T-helper 17 cell (primary cell): Measurements from ENCODE around the gene ZNF341. TPM values are rescaled to one million over a fixed set of nuclear protein-coding genes. Genes with fewer than 3 reads are reported as not detected.
"Not testable (repeated sequence)": the region's sequence is repeated elsewhere in the genome, so short reads cannot be mapped to it uniquely, and the experiment has no call there.

Experiments used
- ATAC-seq: fragments of 150-1000 bp; cut with Tn5 transposase; 2 replicates; pipeline ENCODE4 v1.10.0; 2021; ENCODE audit warnings: mild to moderate bottlenecking, moderate library complexity
- DNase-seq, 3 donors: peaks; one replicate each; pipeline versions ENCODE4 v3.0.0 to v3.0.0-alpha.2; 2020 to 2021
- H3K9me3 ChIP-seq: one replicate; pipeline ENCODE4 v1.7.0; 2013; ENCODE audit warnings: low read length, mild to moderate bottlenecking; ENCODE audit not compliant: control insufficient read depth, poor library complexity, severe bottlenecking
- H3K27ac Mint-ChIP-seq: one replicate; pipeline ENCODE4 v1.8.0; 2022; ENCODE audit warnings: mild to moderate bottlenecking, moderate library complexity, mixed read lengths
- H3K27me3 Mint-ChIP-seq: one replicate; pipeline ENCODE4 v1.8.0; 2022; ENCODE audit warnings: mixed read lengths
- H3K36me3 Mint-ChIP-seq: one replicate; pipeline ENCODE4 v1.8.0; 2022; ENCODE audit warnings: low read depth, mixed read lengths
- H3K4me1 Mint-ChIP-seq: one replicate; pipeline ENCODE4 v1.8.0; 2022; ENCODE audit warnings: mild to moderate bottlenecking, mixed read lengths
- H3K4me3 Mint-ChIP-seq: one replicate; pipeline ENCODE4 v1.8.0; 2022; ENCODE audit warnings: mild to moderate bottlenecking, moderate library complexity, mixed read lengths
- total RNA-seq, 4 donors: library from RNA in 2 of 4; stranded (reverse) in 2 of 4; gene quantifications; one replicate each; pipeline ENCODE4 v1.2.3 and lab custom pipeline; 2022 to 2026

The ZNF341 gene
- total RNA-seq, 2 donors from 2014 or later, result 4.0 to 4.2 TPM

DNA sequence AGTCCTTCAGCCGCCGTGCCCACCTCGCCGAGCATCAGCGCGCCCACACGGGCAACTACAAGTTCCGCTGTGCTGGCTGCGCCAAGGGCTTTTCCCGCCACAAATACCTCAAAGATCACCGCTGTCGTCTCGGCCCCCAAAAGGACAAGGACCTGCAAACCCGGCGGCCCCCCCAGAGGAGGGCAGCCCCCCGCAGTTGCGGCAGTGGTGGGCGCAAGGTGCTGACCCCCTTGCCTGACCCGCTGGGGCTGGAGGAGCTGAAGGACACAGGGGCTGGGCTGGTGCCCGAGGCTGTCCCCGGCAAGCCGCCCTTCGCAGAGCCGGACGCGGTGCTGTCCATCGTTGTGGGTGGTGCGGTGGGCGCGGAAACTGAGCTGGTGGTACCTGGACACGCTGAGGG, 59.2 kb downstream of the ZNF341 start:
- no peak for ATAC-seq
- H3K27ac Mint-ChIP-seq, result no peak overlapping the region
- H3K36me3 Mint-ChIP-seq, result peaks cover 5% of the 10 kb centered on the region
- DNase-seq, result no peak
- H3K4me1 Mint-ChIP-seq, result peaks cover 17% of the 10 kb centered on the region
- no peaks in the 10 kb centered on the region for H3K27me3 Mint-ChIP-seq
- H3K4me3 Mint-ChIP-seq, result no peak overlapping the region
- no peaks in the 10 kb centered on the region for H3K9me3 ChIP-seq

DNA sequence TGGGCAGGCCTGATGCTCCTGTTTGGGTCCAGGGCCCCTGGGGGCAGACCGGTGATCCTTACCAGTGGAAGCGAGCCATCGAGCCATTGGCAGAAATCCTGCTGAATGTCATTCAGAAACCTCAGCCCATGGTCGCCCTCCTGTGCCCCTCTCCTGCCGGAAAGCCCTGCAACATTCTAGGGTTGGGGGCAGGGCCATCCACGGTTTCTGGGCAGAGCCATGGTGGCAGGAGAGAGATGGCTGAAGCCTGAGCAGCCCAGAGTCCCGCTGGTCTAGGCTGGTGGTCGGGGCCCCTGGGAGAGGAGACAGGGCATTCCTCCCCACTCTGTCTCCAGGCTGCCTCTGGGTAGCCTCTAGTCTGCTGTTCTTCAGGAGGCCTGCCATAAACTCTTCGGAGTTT, 59.7 kb downstream of the ZNF341 start:
- Mint-ChIP-seq H3K4me3 (no peak overlapping the region), H3K36me3 (peaks cover 5% of the 10 kb centered on the region), H3K27me3 (no peaks in the 10 kb centered on the region), H3K4me1 (peaks cover 17% of the 10 kb centered on the region), H3K27ac (no peak overlapping the region)
- no peaks in the 10 kb centered on the region for H3K9me3 ChIP-seq
- DNase-seq, result no peak
- no peak for ATAC-seq

DNA sequence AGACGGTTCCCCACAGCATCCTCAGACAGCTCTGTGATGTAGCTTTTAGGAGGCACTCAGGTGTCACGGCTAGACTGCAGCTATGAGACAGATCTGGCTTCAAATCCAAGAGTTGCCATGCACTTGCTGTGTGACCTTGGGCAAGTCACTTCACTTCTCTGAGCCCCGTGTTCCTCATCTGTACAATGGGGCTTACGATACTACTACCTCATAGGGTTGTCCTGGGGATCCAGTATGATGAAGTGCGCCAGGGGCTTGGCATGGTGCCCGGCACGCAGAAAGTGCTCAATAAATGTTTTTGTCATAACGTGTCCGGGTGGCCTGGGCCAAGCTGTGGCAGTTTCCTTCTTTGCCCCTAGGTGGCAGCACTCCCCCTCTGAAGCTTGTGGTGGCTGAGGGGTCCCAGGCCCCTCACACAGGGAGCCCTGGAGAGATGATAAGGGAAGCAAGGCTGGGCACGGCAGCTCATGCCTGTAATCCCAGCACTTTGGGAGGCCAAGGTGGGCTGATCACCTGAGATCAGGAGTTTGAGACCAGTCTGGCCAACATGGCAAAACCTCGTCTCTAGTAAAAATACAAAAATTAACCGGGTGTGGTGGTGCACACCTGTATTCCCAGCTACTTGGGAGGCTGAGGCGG, 60.3 kb downstream of the ZNF341 start:
- peak in 2 of 3 donors; percentile 26 to 52 for DNase-seq
- ATAC-seq, result peak; percentile 68
- peaks cover 5% of the 10 kb centered on the region for H3K36me3 Mint-ChIP-seq
- H3K27ac Mint-ChIP-seq, result peak overlapping the region; percentile 24
- no peaks in the 10 kb centered on the region for H3K9me3 ChIP-seq
- peaks cover 15% of the 10 kb centered on the region for H3K4me1 Mint-ChIP-seq
- H3K27me3 Mint-ChIP-seq, result no peaks in the 10 kb centered on the region
- no peak overlapping the region for H3K4me3 Mint-ChIP-seq

DNA sequence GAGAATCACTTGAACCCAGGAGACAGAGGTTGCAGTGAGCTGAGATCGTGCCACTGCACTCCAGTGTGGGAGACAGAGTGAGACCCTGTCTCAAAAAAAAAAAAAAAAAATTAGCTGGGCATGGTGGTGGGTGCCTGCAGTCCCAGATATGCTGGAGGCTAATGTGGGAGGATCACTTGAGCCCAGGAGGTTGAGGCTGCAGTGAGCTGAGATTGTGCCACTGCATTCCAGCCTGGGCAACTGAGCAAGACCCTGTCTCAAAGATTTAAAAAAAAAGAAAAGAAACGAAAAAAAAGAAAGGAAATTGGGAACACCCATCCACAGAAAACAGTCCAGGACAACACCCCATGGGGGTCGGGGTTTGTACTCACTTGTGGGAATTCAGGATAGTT, 60.8 kb downstream of the ZNF341 start:
- not testable (repeated sequence) for H3K36me3 Mint-ChIP-seq, H3K27me3 Mint-ChIP-seq, H3K9me3 ChIP-seq, DNase-seq, H3K4me3 Mint-ChIP-seq, ATAC-seq
- Mint-ChIP-seq H3K4me1 (peaks cover 10% of the 10 kb centered on the region), H3K27ac (peak overlapping the region; percentile 24)

DNA sequence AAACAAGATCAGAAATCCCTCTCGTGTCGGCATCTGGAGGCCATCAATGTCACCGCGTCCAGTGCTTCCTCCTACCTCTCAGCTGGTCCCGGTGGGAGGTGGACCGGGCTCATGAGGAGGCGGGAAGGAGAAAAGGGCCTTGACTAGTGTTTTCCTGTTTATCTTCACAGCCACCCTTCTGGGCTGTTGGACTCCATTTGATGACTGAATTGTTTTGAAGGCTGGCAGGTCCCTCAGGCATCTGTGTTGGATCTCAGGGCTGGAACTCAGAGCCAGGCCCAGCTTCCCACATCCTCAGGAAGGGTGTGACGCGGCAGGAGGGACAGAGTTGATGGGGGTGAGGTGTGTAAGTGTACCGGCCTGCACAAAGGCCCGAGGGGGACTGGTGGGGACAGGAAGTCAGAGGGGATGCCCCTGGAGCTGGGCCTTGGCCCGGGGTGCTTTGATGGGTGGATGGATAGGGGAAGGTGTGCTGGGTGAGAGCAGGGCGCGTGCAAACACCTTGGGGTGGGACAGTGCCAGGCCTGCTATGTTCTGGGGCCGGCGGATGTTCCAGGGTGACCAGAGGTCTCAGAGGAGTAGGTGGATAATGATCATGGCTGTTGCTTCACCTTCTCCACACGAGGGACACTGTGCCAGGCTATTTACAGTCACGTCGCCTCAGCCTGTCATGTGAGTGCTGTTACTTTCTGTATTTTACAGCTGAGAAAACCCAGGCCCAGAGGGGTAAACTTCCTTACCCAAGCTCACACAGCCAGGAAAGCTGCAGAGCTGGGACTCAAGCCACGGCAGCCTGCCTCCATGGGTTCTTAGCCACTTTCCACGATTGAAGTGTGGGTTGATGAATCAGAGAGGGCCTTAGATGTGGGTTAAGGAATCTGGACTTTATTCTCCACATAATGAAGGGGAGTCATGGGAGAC, 61.5 kb downstream of the ZNF341 start:
- Mint-ChIP-seq H3K4me1 (peaks cover 6% of the 10 kb centered on the region), H3K36me3 (peaks cover 5% of the 10 kb centered on the region), H3K4me3 (no peak overlapping the region), H3K27me3 (no peaks in the 10 kb centered on the region), H3K27ac (peak overlapping the region; percentile 24)
- H3K9me3 ChIP-seq, result no peaks in the 10 kb centered on the region
- ATAC-seq (no peak), DNase-seq (no peak)

DNA sequence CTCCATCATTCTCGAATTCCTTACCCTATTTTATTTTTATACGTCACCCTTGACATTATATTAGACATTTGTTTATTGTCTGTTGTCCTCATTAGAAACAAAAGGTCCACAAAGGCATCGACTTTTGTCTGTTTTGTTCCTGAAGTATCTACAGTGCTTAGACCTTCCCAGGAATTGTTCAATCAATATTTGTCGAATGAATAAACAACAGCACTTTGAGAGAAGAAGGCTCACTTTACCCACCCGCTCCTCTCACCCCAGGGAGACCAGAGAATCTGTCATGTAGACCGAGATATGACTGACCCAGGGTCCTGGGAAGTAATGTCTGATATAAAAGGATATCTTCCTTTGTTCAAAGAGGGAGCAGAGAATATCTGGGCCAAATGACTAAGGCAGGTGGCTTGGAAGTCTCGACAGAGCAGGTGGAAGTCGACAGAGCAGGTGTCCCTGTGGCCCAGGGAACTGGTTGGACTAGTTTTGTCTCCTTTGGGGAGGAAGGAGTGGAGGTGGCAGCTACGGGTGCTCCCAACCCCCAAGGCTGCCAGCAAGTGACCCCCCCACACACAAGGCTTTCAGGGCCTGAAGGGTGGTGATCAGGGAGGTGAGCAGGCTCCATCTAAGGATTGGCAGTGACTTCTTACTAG, 64.6 kb downstream of the ZNF341 start:
- no peak for DNase-seq
- no peaks in the 10 kb centered on the region for H3K9me3 ChIP-seq
- Mint-ChIP-seq H3K27me3 (no peaks in the 10 kb centered on the region), H3K4me3 (no peak overlapping the region), H3K27ac (no peak overlapping the region), H3K36me3 (no peaks in the 10 kb centered on the region), H3K4me1 (peaks cover 4% of the 10 kb centered on the region)
- no peak for ATAC-seq

DNA sequence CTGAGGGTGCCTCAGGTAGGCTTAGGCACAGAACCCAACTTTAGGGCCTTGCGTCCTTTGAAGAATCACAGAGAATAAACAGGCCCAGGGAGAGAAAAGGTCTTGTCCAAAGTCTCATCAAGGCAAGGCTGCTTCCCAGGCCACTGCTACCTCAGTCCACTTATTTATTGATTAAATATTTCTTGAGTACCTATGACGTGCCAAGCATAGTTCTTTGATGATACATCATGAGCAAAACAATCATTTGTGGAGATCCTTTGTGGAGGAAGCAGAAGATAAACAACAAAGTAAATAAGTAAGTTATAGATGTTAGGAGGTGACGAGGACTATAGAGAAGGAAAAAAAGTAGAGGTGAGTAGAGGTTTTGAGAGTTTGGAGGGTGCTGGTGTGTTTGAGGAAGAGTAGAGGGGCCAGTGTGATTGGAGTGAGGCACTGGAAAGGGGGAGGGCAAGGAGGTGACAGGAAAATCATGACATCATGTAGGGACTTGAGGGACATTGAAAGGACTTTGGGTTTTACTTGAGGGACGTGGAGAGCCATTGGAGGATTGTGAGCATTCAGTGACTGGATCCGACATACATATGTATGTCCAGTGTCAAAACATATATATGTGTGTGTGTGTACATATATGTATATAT, 65.2 kb downstream of the ZNF341 start:
- H3K9me3 ChIP-seq, result no peaks in the 10 kb centered on the region
- H3K36me3 Mint-ChIP-seq, result no peaks in the 10 kb centered on the region
- no peak overlapping the region for H3K4me3 Mint-ChIP-seq
- ATAC-seq (no peak), DNase-seq (no peak)
- no peaks in the 10 kb centered on the region for H3K27me3 Mint-ChIP-seq
- peaks cover 4% of the 10 kb centered on the region for H3K4me1 Mint-ChIP-seq
- H3K27ac Mint-ChIP-seq, result no peak overlapping the region

DNA sequence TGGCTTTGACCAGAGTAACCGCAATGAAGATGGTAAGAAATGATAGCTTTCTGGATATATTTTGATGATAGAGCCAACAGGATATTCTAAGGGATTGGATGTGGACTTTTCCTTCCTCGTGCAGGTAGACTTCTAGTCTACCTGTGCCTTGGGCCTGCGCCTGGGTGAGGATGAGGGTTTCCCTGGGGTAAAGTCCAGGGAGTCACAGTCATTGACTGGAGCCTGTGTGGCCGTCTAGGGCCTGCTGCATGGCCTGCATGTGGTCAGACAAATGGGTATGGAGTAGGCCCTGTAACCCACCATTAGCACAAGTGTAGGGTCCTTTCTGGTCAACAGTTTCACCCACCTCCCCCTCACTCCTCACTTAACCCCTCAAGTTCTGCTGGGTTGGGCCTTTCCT, 66.6 kb downstream of the ZNF341 start:
- Mint-ChIP-seq H3K4me3 (no peak overlapping the region), H3K27ac (peak overlapping the region; percentile 11), H3K36me3 (no peaks in the 10 kb centered on the region), H3K4me1 (no peaks in the 10 kb centered on the region), H3K27me3 (no peaks in the 10 kb centered on the region)
- ATAC-seq, result no peak
- no peaks in the 10 kb centered on the region for H3K9me3 ChIP-seq
- DNase-seq, result no peak

DNA sequence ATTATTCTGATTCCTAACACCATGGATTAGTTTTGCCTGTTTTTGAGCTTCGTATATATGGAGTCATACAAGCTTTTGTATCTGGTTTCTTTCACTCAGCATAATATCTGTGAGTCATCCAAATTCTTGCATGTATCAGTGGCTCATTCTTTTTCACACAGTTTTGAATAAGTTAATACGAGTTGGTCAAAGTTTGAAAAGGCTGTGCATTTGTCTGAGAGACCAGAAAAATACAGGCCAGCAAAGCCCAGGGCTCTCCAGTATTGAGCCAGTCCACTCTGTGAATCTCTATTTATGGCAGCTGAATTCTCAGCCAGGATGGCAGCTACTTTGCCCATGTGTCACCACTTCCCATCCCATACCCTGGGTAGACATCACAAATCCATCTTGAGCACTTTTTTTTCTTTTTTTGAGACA, 72.1 kb downstream of the ZNF341 start:
- H3K9me3 ChIP-seq, result no peaks in the 10 kb centered on the region
- Mint-ChIP-seq H3K36me3 (no peaks in the 10 kb centered on the region), H3K27me3 (no peaks in the 10 kb centered on the region), H3K4me1 (peaks cover 2% of the 10 kb centered on the region), H3K4me3 (no peak overlapping the region), H3K27ac (no peak overlapping the region)
- ATAC-seq (no peak), DNase-seq (no peak)

DNA sequence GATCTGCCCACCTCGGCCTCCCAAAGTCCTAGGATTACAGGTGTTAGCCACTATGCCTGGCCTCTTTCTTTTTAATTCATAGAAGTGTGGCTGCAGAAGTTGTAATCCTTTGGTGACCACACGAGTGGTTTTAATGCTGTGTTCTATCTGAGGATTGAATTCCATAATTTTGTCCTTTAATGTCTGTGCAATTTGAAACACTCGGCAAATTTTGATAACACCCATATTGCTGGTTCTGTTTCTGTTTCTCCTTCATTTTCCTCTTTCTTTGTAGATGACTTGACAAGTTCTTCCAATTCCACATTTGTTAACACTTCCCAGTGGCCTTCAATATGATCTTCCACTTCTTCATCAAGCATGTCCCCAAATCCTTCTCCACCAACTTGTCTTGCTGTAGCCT, 76.6 kb downstream of the ZNF341 start:
- DNase-seq (no peak), ATAC-seq (no peak)
- H3K4me1 Mint-ChIP-seq, result peaks cover 20% of the 10 kb centered on the region
- no peak overlapping the region for H3K27ac Mint-ChIP-seq
- no peaks in the 10 kb centered on the region for H3K27me3 Mint-ChIP-seq
- H3K36me3 Mint-ChIP-seq, result peaks cover 3% of the 10 kb centered on the region
- H3K9me3 ChIP-seq, result no peaks in the 10 kb centered on the region
- no peak overlapping the region for H3K4me3 Mint-ChIP-seq

DNA sequence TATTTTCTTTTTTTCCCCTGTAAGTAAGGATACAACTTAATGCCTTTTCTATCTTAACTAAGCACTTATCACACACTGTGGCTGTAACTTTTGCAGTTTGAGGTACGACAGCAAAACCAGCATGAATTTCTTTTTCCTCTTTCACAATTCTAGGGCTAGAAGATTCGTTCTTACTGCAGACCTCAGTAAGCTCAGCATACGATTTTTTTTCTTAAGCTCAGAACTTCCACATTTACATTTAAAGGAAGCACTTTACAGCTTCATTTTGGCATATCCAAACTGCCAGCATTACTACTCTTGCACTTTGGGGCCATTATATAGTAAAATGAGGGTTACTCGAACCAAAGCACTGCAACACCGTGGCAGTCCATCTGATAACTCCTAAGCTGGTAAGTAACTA, 78.5 kb downstream of the ZNF341 start:
- Mint-ChIP-seq H3K27ac (peak overlapping the region; percentile 96), H3K4me1 (peaks cover 35% of the 10 kb centered on the region), H3K27me3 (no peaks in the 10 kb centered on the region), H3K36me3 (peaks cover 6% of the 10 kb centered on the region), H3K4me3 (no peak overlapping the region)
- no peak for DNase-seq
- H3K9me3 ChIP-seq, result no peaks in the 10 kb centered on the region
- no peak for ATAC-seq

DNA sequence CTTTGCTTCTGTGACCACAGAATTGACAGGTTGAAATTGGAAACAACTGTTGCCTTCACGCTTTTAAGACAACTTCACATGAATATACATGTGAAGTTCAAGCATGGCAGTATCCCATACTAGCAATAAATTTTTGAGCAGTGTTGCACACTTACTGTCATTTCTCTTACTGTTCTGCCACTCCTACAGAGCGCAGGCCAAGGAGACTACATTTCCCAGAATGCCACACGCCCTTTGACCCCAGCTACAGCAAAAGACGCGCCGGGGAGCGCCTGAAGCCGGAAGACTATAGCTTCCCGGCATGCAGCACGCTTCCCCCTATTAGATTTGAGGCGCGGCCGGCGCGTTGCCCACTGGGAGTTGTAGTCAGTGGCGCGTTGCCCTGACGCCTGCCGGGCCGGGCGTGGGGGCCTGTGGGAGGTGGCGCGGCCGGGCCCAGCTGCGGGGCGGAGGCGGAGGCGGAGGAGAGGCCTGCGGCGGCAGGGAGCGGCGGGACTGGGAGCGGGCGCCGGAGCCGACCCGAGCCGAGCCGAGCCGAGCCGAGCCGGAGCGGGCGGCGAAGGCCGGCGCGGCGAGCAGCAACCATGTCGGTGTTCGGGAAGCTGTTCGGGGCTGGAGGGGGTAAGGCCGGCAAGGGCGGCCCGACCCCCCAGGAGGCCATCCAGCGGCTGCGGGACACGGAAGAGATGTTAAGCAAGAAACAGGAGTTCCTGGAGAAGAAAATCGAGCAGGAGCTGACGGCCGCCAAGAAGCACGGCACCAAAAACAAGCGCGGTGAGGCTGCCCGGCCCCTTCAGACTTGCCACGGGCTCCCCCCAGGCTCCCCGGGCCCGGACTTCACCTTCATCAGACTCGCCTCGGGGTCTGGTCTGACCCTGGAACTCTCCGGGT, 79.3 kb downstream of the ZNF341 start, which contains the start of gene CHMP4B:
Gene CHMP4B (plus strand): TSS at position 464 of the 891 bp plus-strand sequence. CDS start 121 bp downstream, at position 585.
- Mint-ChIP-seq H3K36me3 (peaks cover 7% of the 10 kb centered on the region), H3K4me1 (peaks cover 37% of the 10 kb centered on the region)

More for the DNA sequence above, 79.3 kb downstream of the ZNF341 start, which contains the start of gene CHMP4B:
- DNase-seq, result peak; percentile 97
- Mint-ChIP-seq H3K4me3 (peak within 1 kb of the TSS; percentile 98), H3K27ac (peak within 1 kb of the TSS; percentile 96), H3K27me3 (no peaks in the 10 kb centered on the region)
- peak; percentile 98 for ATAC-seq
- no peaks in the 10 kb centered on the region for H3K9me3 ChIP-seq
